Measurements from ENCODE around the gene PDRG1.

GRCh38 chr20:31908016-31908415, 43.8 kb downstream of the PDRG1 start:
- no peak for TF ChIP-seq SP1 (IDR thresholded peaks at IDR 0.05)
- no peak for TF ChIP-seq FOXM1 (IDR thresholded peaks at IDR 0.05; ENCODE audit: borderline replicate concordance)
- TF ChIP-seq, protein P1, sequence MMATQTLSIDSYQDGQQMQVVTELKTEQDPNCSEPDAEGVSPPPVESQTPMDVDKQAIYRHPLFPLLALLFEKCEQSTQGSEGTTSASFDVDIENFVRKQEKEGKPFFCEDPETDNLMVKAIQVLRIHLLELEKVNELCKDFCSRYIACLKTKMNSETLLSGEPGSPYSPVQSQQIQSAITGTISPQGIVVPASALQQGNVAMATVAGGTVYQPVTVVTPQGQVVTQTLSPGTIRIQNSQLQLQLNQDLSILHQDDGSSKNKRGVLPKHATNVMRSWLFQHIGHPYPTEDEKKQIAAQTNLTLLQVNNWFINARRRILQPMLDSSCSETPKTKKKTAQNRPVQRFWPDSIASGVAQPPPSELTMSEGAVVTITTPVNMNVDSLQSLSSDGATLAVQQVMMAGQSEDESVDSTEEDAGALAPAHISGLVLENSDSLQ (IDR thresholded peaks at IDR 0.05), result no peak
- TF ChIP-seq ELF4 (IDR thresholded peaks at IDR 0.05), result no peak

All from HEK293T (cell line).